Neural crest cell (in vitro differentiated cells): ENCODE measurements around the gene NIFK. TPM values are rescaled to one million over a fixed set of nuclear protein-coding genes. Genes with fewer than 3 reads are reported as not detected.
A peak's percentile ranks its signal among the peaks of the same experiment; 100 is the strongest.
"Not testable (repeated sequence)": the region's sequence is repeated elsewhere in the genome, so short reads cannot be mapped to it uniquely, and the experiment has no call there.

Experiments used
- DNase-seq: peaks from one replicate; pipeline ENCODE4 v3.0.0; 2021; ENCODE audit warnings: low read depth, mixed read lengths, low spot score
- H3K27ac Mint-ChIP-seq: one replicate; pipeline ENCODE4 v1.8.0; 2021; ENCODE audit warnings: mild to moderate bottlenecking, mixed read lengths; ENCODE audit not compliant: unreplicated experiment
- H3K27me3 Mint-ChIP-seq: 2 replicates; pipeline ENCODE4 v1.8.0; 2021; ENCODE audit warnings: low read depth, mild to moderate bottlenecking, mixed read lengths
- H3K36me3 Mint-ChIP-seq: 2 replicates; pipeline ENCODE4 v1.8.0; 2021; ENCODE audit warnings: low read depth, mild to moderate bottlenecking, mixed read lengths
- H3K4me1 Mint-ChIP-seq: 2 replicates; pipeline ENCODE4 v1.8.0; 2021; ENCODE audit warnings: mixed read lengths
- H3K4me3 Mint-ChIP-seq: one replicate; pipeline ENCODE4 v1.8.0; 2021; ENCODE audit warnings: mild to moderate bottlenecking, mixed read lengths
- H3K9me3 Mint-ChIP-seq: 2 replicates; pipeline ENCODE4 v1.8.0; 2021; ENCODE audit warnings: mixed read lengths
- total RNA-seq: library from RNA; stranded (reverse); gene quantifications from 2 replicates; pipeline ENCODE4 v1.2.1, GENCODE V29; 2021
- TF ChIP-seq, protein P1 (sequence below): fragments of 200-600 bp; sonication (generic); conservative IDR thresholded peaks from 2 replicates; pipeline ENCODE4 v1.5.0; 2021; ENCODE audit warnings: antibody characterized with exemption, mild to moderate bottlenecking

NIFK gene
- total RNA-seq, 1 donor from 2014 or later, result 89.7 TPM

DNA sequence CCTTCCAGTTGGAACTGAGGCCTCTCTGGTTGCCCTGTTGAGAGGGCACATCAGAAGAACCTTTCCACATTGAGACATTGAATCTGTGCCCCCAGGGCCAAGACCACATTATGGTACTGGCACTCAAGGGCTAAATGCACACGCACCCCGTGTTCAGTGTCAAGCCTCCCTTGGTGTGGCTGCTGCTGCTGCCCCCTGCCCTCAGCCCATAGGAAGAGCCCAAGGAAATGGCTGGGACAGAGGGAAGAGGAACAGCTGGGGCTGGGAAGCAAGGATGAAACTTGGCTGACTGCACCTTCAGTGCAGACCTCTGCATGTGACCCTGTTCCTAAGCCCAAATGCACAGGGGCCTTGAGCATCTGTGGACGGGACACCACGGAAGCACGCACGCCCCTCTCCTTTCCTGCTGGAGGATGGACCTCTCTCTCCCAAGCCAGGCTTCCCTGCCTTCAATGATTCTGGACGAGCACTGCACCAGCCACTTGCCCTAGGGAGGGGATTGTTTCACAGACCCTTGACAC is 40.2 kb downstream of the NIFK start:
- Mint-ChIP-seq H3K27me3 (no peaks in the 10 kb centered on the region), H3K4me3 (no peak overlapping the region), H3K9me3 (no peaks in the 10 kb centered on the region), H3K36me3 (no peaks in the 10 kb centered on the region), H3K4me1 (peaks cover 9% of the 10 kb centered on the region), H3K27ac (no peak overlapping the region)
- TF ChIP-seq, protein P1, sequence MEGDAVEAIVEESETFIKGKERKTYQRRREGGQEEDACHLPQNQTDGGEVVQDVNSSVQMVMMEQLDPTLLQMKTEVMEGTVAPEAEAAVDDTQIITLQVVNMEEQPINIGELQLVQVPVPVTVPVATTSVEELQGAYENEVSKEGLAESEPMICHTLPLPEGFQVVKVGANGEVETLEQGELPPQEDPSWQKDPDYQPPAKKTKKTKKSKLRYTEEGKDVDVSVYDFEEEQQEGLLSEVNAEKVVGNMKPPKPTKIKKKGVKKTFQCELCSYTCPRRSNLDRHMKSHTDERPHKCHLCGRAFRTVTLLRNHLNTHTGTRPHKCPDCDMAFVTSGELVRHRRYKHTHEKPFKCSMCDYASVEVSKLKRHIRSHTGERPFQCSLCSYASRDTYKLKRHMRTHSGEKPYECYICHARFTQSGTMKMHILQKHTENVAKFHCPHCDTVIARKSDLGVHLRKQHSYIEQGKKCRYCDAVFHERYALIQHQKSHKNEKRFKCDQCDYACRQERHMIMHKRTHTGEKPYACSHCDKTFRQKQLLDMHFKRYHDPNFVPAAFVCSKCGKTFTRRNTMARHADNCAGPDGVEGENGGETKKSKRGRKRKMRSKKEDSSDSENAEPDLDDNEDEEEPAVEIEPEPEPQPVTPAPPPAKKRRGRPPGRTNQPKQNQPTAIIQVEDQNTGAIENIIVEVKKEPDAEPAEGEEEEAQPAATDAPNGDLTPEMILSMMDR, result no peak
- DNase-seq, result no peak

DNA sequence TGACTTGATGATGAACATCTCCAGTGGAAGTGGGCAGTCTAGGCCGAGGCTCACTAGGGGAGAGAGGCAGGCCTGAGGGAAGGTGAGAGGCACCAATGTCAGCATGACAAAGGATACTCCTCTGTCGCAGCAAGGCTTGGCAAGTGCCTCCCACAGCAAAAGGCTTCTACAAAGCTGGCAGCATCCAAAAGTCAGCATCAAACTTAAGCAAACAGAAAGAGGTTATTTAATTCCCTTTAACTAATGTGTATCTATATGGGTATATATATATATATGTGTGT is 41.6 kb downstream of the NIFK start:
- Mint-ChIP-seq H3K27me3 (no peaks in the 10 kb centered on the region), H3K9me3 (no peaks in the 10 kb centered on the region), H3K27ac (no peak overlapping the region), H3K36me3 (no peaks in the 10 kb centered on the region), H3K4me1 (peaks cover 6% of the 10 kb centered on the region), H3K4me3 (no peak overlapping the region)
- DNase-seq, result no peak
- TF ChIP-seq, protein P1, result no peak

DNA sequence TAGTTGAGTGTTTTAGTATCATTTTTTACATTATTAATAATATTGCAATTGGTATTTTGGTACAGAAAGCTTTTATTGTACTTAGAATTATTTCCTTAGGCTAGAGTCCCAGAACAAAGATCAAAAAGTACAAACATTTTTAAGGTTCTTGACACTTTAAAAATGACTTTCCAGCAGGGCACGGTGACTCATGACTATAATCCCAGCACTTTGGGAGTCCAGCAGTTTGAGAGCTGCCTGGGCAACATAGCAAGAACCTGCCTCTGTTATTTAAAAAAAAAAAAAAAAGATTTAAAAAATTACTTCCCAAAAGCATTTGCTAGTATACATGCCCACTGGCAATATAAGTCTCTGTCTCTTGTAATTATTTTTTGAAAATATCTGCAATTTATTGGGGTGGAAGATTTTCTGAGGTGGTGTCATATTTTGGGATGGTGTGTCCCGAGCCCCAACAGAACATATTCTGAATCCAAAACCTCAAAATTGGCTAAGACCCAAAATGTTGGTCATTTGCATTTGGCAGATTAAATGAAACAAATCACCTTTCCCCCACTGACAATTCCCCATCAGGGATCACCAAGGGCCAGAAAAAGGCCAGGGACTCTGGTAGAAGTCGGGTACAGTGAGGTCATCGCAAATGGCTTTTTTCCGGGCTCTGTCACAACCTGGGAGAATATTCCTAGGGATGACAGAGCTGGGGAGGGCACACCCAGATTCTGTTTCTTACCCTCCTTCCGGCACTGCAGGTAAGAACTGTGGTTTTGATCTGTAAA is 42.1 kb downstream of the NIFK start:
- H3K27me3 Mint-ChIP-seq, result no peaks in the 10 kb centered on the region
- H3K36me3 Mint-ChIP-seq, result no peaks in the 10 kb centered on the region
- H3K9me3 Mint-ChIP-seq, result no peaks in the 10 kb centered on the region
- H3K27ac Mint-ChIP-seq, result no peak overlapping the region
- H3K4me3 Mint-ChIP-seq, result no peak overlapping the region
- TF ChIP-seq, protein P1, result no peak
- peaks cover 7% of the 10 kb centered on the region for H3K4me1 Mint-ChIP-seq
- DNase-seq, result no peak

DNA sequence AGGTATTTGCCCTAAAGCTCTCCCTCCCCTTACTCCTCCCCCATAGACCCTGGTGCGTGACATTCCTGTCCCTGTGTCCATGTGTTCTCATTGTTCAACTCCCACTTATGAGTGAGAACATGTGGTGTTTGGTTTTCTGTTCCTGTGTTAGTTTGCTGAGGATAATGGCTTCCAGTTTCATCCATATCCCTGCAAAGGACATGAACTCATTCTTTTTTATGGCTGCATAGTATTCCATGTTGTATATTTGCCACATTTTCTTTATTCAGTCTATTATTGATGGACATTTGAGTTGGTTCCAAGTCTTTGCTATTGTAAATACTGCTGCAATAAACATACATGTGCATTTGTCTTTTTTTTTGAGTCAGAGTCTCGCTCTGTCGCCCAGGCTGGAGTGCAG is 46.1 kb downstream of the NIFK start:
- H3K9me3 Mint-ChIP-seq, DNase-seq, H3K27ac Mint-ChIP-seq, H3K36me3 Mint-ChIP-seq, H3K27me3 Mint-ChIP-seq, H3K4me3 Mint-ChIP-seq, H3K4me1 Mint-ChIP-seq: not testable (repeated sequence)

DNA sequence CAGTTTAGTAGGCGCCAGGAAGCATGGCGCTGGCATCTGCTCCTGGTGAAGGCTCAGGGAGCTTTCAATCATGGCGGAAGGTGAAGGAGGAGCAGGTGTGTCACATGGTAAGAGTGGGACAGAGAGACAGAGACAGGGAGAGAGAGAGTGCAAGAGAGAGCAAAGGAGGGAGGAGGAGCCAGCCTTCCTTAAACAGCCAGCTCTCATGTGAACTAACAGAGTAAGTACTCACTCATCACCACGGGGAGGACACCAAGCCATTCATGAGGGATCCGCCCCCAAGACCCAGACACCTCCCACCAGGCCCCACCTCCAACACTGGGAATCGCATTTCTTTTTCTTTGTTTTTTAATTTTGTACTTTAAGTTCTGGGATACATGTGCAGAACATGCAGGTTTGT is 46.6 kb downstream of the NIFK start:
- Mint-ChIP-seq H3K36me3 (no peaks in the 10 kb centered on the region), H3K27me3 (no peaks in the 10 kb centered on the region), H3K27ac (no peak overlapping the region), H3K4me3 (no peak overlapping the region), H3K4me1 (peaks cover 10% of the 10 kb centered on the region), H3K9me3 (no peaks in the 10 kb centered on the region)
- no peak for DNase-seq
- TF ChIP-seq, protein P1, result no peak

DNA sequence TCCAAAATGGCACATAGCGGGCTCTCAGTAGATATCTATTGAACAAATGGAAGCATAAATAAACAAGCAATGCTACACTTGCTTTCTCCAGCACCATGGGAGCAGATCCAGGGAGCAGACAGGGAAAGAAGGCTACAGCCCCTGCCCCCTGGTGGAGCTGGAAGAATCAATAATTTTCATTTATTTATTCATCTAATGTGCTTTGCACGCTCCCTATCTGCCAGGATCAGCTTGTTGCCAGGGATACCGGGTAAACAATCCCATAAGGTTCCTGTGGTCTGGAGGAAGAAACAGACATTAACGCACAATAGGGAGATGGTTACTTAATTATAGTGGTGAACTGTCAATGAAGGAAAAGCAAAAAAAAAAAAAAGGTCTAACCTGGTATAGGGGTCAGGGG is 47.3 kb downstream of the NIFK start:
- Mint-ChIP-seq H3K9me3 (peaks cover under 1% of the 10 kb centered on the region), H3K27ac (no peak overlapping the region), H3K4me1 (peaks cover 10% of the 10 kb centered on the region), H3K4me3 (no peak overlapping the region), H3K36me3 (no peaks in the 10 kb centered on the region), H3K27me3 (no peaks in the 10 kb centered on the region)
- DNase-seq, result peak; percentile 20
- TF ChIP-seq, protein P1, result peak; percentile 51
